Adrenal gland (tissue), 5 donors: Measurements from ENCODE around the gene SCP2D1.

Source experiments
- CTCF ChIP-seq, 6 experiments: fragments of 450-650 bp in 4 of 6; fragments of 200-600 bp in 2 of 6; sonication (generic) in 1 of 6; IDR thresholded peaks; 1 replicate in 5 of 6; 2 replicates in 1 of 6; pipeline versions ENCODE4 v1.5.1 to v1.8.0; 2016 to 2021; ENCODE audit warnings: antibody characterized with exemption in 6 of 6, mild to moderate bottlenecking in 2 of 6, moderate library complexity in 1 of 6
- POLR2A ChIP-seq, 2 donors: fragments of 450-650 bp; IDR thresholded peaks; one replicate each; pipeline ENCODE4 v1.6.1; 2017; ENCODE audit warnings: antibody characterized with exemption in 2 of 2, mild to moderate bottlenecking in 2 of 2, moderate library complexity in 1 of 2
- donor health status: DM: no; HTN: no; CAD: no.

DNA sequence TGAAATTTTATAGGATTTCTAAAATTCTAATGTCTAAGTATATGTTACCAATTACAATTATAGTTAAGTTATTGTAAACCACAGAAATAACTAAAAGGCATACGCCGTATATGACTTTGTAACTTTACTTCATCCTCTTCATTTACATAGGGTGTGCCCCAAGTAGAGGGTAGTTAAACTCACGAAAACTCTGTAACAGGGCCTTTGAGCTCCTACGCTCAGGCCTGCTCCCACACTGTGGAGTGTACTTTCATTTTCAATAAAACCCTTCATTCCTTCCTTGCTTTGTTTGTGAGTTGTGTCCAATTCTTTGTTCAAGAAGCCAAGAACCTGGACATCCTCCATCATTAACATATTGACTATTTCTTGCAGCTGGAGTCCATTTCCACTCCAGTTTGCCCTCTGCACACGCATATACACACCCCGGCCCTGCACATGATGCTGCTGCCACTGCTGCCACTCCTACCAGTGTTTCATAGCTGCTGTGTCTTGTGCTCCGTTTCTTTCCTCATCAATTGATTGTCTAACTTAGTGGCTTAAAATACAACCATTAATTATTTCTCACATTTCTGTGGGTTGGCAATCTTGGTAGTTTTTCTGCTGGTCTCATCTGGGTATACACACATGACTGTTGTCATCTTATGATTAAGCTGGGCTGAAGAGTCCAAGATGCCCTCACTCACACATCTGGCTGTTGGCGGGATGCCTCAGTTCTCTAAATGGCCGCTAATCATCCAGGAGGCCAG, 33.0 kb upstream of the SCP2D1 start:
- TF ChIP-seq CTCF (IDR thresholded peaks at IDR 0.05) (no peak), POLR2A (IDR thresholded peaks at IDR 0.05) (no peak)
